CD4-positive, alpha-beta T cell treated with Interleukin-15 for 4 hours (primary cell): ENCODE data around the gene C2CD4B.

Source experiments
- DNase-seq: peaks from one replicate; pipeline ENCODE4 v3.0.0-alpha.2; 2020; ENCODE audit warnings: low spot score

The C2CD4B gene

GRCh38 chr15:62118520-62119226 lies 46.4 kb downstream of the C2CD4B start:
- no peak for DNase-seq

- no peak for DNase-seq
Measured at GRCh38 chr15:62115847-62116246, 49.2 kb downstream of the C2CD4B start.
